Thyroid gland (tissue), 4 donors: ENCODE measurements around the gene KRT14. TPM values are rescaled to one million over a fixed set of nuclear protein-coding genes. Genes with fewer than 3 reads are reported as not detected.
"Not testable (repeated sequence)": the region's sequence is repeated elsewhere in the genome, so short reads cannot be mapped to it uniquely, and the experiment has no call there.

Experiments
- DNase-seq, 2 donors: peaks; one replicate each; pipeline ENCODE4 v3.0.0-alpha.2; 2019
- H3K27ac ChIP-seq, 3 donors: fragments of 200-600 bp; sonication (generic); 1 replicate in 2 of 3; 2 replicates in 1 of 3; pipeline ENCODE4 v1.5.1; 2016 to 2019; ENCODE audit warnings: mild to moderate bottlenecking in 1 of 3, moderate library complexity in 1 of 3
- H3K27me3 ChIP-seq: fragments of 200-600 bp; sonication (generic); one replicate; pipeline ENCODE4 v1.5.1; 2019
- H3K36me3 ChIP-seq, 2 donors: fragments of 200-600 bp; sonication (generic); one replicate each; pipeline ENCODE4 v1.5.1; 2016 to 2019
- H3K4me1 ChIP-seq, 2 donors: fragments of 200-600 bp; sonication (generic); one replicate each; pipeline ENCODE4 v1.5.1; 2017 to 2019
- H3K4me3 ChIP-seq, 3 donors: fragments of 200-600 bp; sonication (generic); replicated peaks in 1 of 3; 1 replicate in 2 of 3; 2 replicates in 1 of 3; pipeline ENCODE4 v1.5.1; 2016; ENCODE audit warnings: mild to moderate bottlenecking in 1 of 3
- H3K9me3 ChIP-seq: fragments of 200-600 bp; sonication (generic); one replicate; pipeline ENCODE4 v1.5.1; 2017
- CTCF ChIP-seq, 6 experiments: fragments of 200-600 bp in 3 of 6; fragments of 450-650 bp in 3 of 6; sonication (generic) in 3 of 6; IDR thresholded peaks; one replicate each; pipeline ENCODE4 v1.5.1; 2016 to 2019; ENCODE audit warnings: antibody characterized with exemption in 6 of 6, mild to moderate bottlenecking in 2 of 6, inconsistent platforms in 1 of 6, moderate library complexity in 1 of 6
- POLR2A ChIP-seq, 2 donors: fragments of 450-650 bp; IDR thresholded peaks; one replicate each; pipeline ENCODE4 v1.6.1; 2017; ENCODE audit warnings: antibody characterized with exemption in 2 of 2, mild to moderate bottlenecking in 2 of 2, moderate library complexity in 1 of 2
- WGBS, 2 donors: methylation state at CpG; one replicate each; pipeline ENCODE4 v1.1.5; 2017; 5-methylcytosine and 5-hydroxymethylcytosine counted together
- intact Hi-C: fragments of 100-400 bp; cut with DNase I; formaldehyde crosslinking; loops from one replicate; pipeline ENCODE4 v1.15.1; 2023
- total RNA-seq, 4 donors: library from RNA; depleted of rRNA; stranded (reverse); fragments of >200 nt; gene quantifications; one replicate each; pipeline ENCODE4 v1.2.3, GENCODE V29; 2016

Gene KRT14
- total RNA-seq, 4 donors from 2014 or later = 0.22 to 12.4 TPM; not detected in 2

DNA sequence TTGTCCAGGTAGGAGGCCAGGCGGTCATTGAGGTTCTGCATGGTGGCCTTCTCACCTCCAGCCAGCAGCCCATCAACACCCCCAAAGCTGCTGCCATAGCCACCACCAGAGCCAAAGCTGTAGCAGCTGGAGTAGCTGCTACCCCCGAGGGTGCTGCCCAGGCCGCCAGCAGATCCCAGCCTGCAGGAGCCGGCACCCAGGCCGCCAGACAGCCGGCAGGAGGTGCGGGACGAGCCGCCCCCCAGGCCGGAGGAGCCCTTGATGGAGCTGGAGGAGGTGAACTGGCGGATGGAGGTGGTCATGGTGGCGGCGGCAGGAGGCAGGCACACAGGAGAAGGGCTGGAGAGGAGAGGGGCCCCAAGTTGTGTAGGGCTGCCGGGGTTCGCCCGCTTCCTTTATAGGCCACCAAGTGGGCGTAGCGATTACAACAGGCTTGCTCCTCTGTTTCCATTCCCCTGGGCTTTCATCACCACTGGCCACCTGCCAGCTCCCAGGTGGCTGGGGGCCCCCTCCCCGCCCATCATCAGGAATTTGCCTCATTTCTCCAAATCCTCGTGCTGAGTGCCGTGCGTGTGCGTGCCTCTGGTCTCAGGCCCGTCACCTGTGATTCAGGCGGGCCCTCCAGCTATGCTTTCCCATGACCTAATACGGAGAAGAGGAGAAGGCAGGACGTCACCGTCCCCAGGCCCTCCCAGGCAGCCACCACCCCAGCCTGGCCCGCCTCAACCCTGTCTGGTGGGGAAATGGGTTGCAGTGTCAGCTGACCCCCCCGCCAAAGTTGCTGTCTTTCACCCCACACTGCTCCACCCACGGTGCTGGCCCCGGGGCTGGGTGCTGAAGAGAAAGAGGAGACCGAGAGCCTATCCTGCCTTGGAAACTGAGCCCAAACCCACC is 37.8 kb upstream of the KRT14 start, which contains the start of gene KRT17:
Gene KRT17 (minus strand): TSS at position 368 of the 894 bp plus-strand sequence. CDS start 66 bp downstream, at position 302.
- H3K27ac ChIP-seq = no peak within 1 kb of the TSS
- H3K4me1 ChIP-seq = no peaks in the 10 kb centered on the region
- H3K36me3 ChIP-seq = no peaks in the 10 kb centered on the region
- intact Hi-C loops = no loop called here
- H3K9me3 ChIP-seq = no peaks in the 10 kb centered on the region
- WGBS, 2 donors = 34 to 59% methylated on average over 18 to 19 of the region's 33 CpGs
- DNase-seq = no peak
- H3K4me3 ChIP-seq = no peak within 1 kb of the TSS
- no peak for TF ChIP-seq POLR2A (IDR thresholded peaks at IDR 0.05)
- no peaks in the 10 kb centered on the region for H3K27me3 ChIP-seq

DNA sequence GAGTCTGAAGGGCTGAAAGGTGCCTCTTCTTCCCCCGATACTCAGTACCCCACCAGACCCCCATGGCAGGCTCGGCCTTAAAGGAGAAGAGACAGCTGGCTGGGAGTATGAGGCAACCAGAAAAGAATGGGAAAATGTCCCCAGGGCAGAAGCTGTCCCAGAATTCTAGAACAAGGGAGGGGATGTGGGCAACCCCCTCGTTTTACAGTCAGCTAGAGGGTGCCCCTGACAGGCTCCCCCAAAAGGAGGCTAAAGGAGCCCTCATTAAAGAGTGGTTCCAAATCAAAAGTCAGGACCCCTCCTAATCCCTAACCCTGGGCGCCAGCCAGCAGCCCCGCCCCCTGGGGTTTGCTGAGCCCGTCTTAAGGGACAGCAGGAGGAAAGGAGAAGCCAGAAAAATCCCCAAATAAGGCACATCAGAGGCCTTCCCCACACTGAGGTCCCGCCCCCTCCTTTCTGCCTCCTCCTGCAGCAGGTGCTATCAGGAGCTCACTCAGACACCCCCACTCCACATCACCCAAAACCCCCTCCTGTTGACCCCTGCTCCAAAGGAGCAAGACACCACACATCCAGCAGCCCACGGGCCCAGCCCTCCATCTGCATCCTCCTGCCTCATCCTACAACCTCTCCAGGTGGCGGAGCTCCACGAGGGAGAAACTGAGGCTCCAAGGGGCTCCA is 36.6 kb upstream of the KRT14 start:
- H3K4me1 ChIP-seq, intact Hi-C loops, H3K4me3 ChIP-seq, H3K27me3 ChIP-seq, DNase-seq, H3K27ac ChIP-seq, H3K9me3 ChIP-seq, H3K36me3 ChIP-seq: not testable (repeated sequence)
- 70 to 72% methylated on average over 10 of the region's 10 CpGs for WGBS, 2 donors

- WGBS, 2 donors = 76 to 84% methylated on average over 19 of the region's 19 CpGs
- intact Hi-C loops, DNase-seq, H3K9me3 ChIP-seq, H3K4me1 ChIP-seq, H3K36me3 ChIP-seq, H3K27me3 ChIP-seq, H3K27ac ChIP-seq, H3K4me3 ChIP-seq: not testable (repeated sequence)
These were observed 35.9 kb upstream of the KRT14 start for GRCh38 chr17:41622340-41623183.

DNA sequence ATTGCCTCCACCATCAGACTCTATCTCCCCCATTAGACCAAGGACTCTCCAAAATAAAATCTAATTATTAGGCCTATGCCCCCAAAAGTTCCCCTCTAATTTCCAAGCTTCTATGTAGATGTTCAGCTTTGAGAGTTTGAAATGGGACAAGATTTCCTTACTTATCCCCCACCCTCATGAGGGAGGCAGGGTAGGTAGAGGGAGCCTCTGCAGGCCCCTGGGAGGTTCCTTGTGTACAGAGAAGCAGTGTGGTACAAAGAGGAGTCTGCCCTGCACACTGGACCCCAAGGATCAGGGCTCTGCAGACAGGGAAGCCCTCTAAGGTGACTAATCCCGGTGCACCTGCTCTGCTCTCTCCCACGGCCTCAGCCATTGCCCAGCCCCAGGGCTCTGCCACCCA is 35.2 kb upstream of the KRT14 start:
- Histone ChIP-seq H3K9me3 (no peaks in the 10 kb centered on the region), H3K4me3 (no peak overlapping the region), H3K27me3 (no peaks in the 10 kb centered on the region), H3K36me3 (no peaks in the 10 kb centered on the region), H3K4me1 (no peaks in the 10 kb centered on the region), H3K27ac (no peak overlapping the region)
- TF ChIP-seq POLR2A (IDR thresholded peaks at IDR 0.05) (no peak), CTCF (IDR thresholded peaks at IDR 0.05) (no peak)
- no peak for DNase-seq
- intact Hi-C loops = no loop called here
- WGBS, 2 donors = 88 to 100% methylated on average over 2 of the region's 2 CpGs

DNA sequence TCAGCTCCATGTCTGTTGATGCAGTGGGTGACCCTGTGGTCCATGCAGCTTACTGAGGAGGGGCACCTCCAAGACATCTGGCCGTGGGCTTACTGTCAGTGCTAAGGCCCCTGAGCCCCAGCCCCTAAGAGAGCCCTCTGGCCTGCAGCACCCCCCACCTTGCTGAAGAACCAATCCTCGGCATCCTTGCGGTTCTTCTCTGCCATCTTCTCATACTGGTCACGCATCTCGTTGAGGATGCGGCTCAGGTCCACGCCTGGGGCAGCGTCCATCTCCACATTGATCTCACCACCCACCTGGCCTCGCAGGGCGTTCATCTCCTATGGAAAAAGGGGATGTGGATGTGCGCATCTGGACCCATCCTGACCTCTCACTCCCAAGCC is 34.7 kb upstream of the KRT14 start:
- H3K9me3 ChIP-seq, H3K36me3 ChIP-seq, H3K27ac ChIP-seq, H3K4me3 ChIP-seq, DNase-seq, intact Hi-C loops, H3K27me3 ChIP-seq, H3K4me1 ChIP-seq: not testable (repeated sequence)
- WGBS, 2 donors = 95 to 96% methylated on average over 10 to 11 of the region's 11 CpGs

DNA sequence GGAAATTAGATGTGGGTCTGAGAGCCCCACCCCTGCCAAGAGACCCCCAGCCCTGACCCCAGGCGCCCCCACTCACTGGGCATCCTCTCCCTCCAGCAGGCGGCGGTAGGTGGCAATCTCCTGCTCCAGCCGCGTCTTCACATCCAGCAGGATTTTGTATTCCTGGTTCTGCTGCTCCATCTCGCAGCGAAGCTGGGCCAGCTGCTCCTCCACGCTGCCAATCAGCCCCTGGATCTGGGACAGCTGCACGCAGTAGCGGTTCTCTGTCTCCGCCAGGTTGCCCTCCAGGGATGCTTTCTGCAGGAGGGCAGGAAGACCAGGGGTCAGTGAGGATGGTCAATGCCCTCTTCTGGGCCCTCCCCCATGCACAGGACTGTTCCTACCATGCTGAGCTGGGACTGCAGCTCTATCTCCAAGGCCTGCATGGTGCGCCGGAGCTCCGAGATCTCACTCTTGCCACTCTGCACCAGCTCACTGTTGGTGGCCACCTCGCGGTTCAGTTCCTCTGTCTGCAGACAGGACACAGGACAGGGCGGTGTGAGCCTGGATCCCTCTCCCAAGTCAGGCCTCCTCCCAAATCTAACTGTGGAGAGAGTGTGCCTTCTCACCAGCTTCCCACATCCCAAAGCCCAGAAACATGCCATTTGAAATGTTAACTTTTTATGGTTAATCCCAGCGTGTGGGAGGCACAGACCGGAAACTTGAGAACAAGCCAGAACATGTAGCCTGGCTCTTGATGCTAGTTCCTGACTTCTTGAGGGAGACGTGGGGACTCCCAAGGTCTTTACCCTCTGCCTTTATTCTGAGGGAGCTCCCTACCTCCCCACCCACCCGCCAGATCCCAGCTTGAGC is 34.1 kb upstream of the KRT14 start:
- 72 to 84% methylated on average over 6 to 15 of the region's 21 CpGs for WGBS, 2 donors
- Histone ChIP-seq H3K4me1 (no peaks in the 10 kb centered on the region), H3K27ac (no peak overlapping the region), H3K9me3 (no peaks in the 10 kb centered on the region), H3K36me3 (no peaks in the 10 kb centered on the region), H3K27me3 (no peaks in the 10 kb centered on the region), H3K4me3 (no peak overlapping the region)
- intact Hi-C loops = no loop called here
- TF ChIP-seq POLR2A (IDR thresholded peaks at IDR 0.05) = no peak
- TF ChIP-seq CTCF (IDR thresholded peaks at IDR 0.05) = no peak
- no peak for DNase-seq

GRCh38 chr17:41619927-41620582 is 33.4 kb upstream of the KRT14 start:
- H3K27me3 ChIP-seq, H3K4me1 ChIP-seq, H3K36me3 ChIP-seq, intact Hi-C loops, H3K4me3 ChIP-seq, DNase-seq, H3K27ac ChIP-seq, H3K9me3 ChIP-seq: not testable (repeated sequence)
- WGBS, 2 donors = 83 to 88% methylated on average over 6 of the region's 6 CpGs
